Astrocyte of the spinal cord (primary cell): ENCODE measurements around the gene AMD1.
A peak's percentile ranks its signal among the peaks of the same experiment; 100 is the strongest.

Source experiments
- DNase-seq: peaks from one replicate; pipeline ENCODE4 v3.0.0; 2011; ENCODE audit warnings: low read depth, low spot score
- H3K4me3 ChIP-seq: 2 replicates; pipeline ENCODE4 v1.5.1; 2011; ENCODE audit warnings: low read depth, mild to moderate bottlenecking, low read length, moderate library complexity
- CTCF ChIP-seq: IDR thresholded peaks from 2 replicates; pipeline ENCODE4 v1.5.1; 2012; ENCODE audit warnings: low read depth, mild to moderate bottlenecking, low read length, inconsistent platforms
- in situ Hi-C: cut with HindIII; loops from 2 replicates; pipeline ENCODE4 v1.10.0; 2017; ENCODE audit warnings: low sequenced_read_pairs

Gene AMD1

GRCh38 chr6:110944681-110945151, 70.1 kb downstream of the AMD1 start:
- in situ Hi-C loops: no loop called here
- TF ChIP-seq CTCF: no peak
- no peak overlapping the region for H3K4me3 ChIP-seq

More at GRCh38 chr6:110944681-110945151, 70.1 kb downstream of the AMD1 start:
- peak; percentile 86 for DNase-seq
